GM12865 (cell line): Measurements from ENCODE around the gene MIGA2.

Experiments used
- DNase-seq: peaks from one replicate; pipeline ENCODE4 v3.0.0; 2010; ENCODE audit warnings: low read depth
- H3K4me3 ChIP-seq: 2 replicates; pipeline ENCODE4 v1.5.1; 2011; ENCODE audit warnings: mild to moderate bottlenecking, low read depth, low read length, control low read depth
- CTCF ChIP-seq: IDR thresholded peaks from 2 replicates; pipeline ENCODE4 v1.5.1; 2011; ENCODE audit warnings: low read length, control low read depth, low read depth, inconsistent platforms; ENCODE audit not compliant: insufficient read depth; ENCODE audit errors: missing control alignments

MIGA2 gene, protein sequence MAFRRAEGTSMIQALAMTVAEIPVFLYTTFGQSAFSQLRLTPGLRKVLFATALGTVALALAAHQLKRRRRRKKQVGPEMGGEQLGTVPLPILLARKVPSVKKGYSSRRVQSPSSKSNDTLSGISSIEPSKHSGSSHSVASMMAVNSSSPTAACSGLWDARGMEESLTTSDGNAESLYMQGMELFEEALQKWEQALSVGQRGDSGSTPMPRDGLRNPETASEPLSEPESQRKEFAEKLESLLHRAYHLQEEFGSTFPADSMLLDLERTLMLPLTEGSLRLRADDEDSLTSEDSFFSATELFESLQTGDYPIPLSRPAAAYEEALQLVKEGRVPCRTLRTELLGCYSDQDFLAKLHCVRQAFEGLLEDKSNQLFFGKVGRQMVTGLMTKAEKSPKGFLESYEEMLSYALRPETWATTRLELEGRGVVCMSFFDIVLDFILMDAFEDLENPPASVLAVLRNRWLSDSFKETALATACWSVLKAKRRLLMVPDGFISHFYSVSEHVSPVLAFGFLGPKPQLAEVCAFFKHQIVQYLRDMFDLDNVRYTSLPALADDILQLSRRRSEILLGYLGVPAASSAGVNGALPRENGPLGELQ

GRCh38 chr9:129036241-129036922, at the start of gene MIGA2:
Gene MIGA2 (plus strand): TSS chr9:129036626. CDS start chr9:129040595, 3,969 bp downstream.
- H3K4me3 ChIP-seq: peak within 1 kb of the TSS; percentile 100
- DNase-seq: peak; percentile 99
- TF ChIP-seq CTCF: no peak

GRCh38 chr9:128986671-128987070, 49.8 kb upstream of the MIGA2 start:
- no peak for TF ChIP-seq CTCF
- no peak overlapping the region for H3K4me3 ChIP-seq
- no peak for DNase-seq

DNA sequence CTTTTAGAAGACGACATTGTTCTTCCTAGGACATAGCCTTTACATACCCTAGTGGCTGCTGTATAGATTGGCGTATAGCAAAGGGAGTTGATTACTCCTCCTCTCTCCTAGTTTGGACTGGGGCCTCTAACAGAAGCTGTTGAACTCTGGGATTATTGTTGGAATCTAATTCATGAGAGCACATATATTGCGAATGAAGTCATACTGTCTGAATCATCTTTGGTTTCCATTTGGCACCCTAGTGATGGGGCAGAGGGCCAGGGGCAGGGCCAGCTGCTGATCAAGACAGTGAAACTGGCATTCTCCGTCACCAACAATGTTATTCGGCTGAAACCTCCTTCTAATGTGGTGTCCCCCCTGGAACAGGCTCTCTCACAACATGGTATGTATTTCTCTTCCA, 48.6 kb upstream of the MIGA2 start:
- TF ChIP-seq CTCF: no peak
- DNase-seq: no peak
- H3K4me3 ChIP-seq: no peak overlapping the region

GRCh38 chr9:128992995-128993394, 43.4 kb upstream of the MIGA2 start:
- H3K4me3 ChIP-seq: no peak overlapping the region
- no peak for DNase-seq

GRCh38 chr9:128995791-128996190, 40.6 kb upstream of the MIGA2 start:
- no peak for TF ChIP-seq CTCF
- DNase-seq: no peak
- H3K4me3 ChIP-seq: no peak overlapping the region

More at GRCh38 chr9:128992995-128993394, 43.4 kb upstream of the MIGA2 start:
- no peak for TF ChIP-seq CTCF

DNA sequence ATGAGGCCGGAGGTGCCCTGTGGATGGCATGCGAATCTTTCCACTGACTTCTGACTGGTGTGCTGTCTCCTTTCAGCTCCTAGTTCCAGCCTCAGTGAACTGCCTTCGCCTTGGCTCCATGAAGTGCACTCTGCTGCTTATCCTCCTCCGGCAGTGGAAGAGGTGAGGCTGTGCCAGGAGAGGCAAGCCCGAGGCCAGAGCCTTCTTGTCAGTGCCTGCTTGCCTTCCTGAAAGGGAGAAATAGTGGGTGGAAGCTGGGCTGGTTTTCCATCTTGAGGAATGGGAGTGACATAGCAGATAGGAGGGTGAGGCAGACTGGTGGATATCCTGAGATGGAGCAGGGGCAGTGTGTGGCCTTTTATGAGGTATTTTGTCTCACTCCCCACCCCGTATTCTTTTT, 38.0 kb upstream of the MIGA2 start:
- no peak overlapping the region for H3K4me3 ChIP-seq
- no peak for DNase-seq
- no peak for TF ChIP-seq CTCF
